CD4-positive, alpha-beta T cell treated with Interleukin-4 for 4 hours (primary cell): Measurements from ENCODE around the gene NSD1.
A peak's percentile ranks its signal among the peaks of the same experiment; 100 is the strongest.
"Not testable (repeated sequence)": the region's sequence is repeated elsewhere in the genome, so short reads cannot be mapped to it uniquely, and the experiment has no call there.

Experiments
- DNase-seq: peaks from one replicate; pipeline ENCODE4 v3.0.0-alpha.2; 2020

Gene NSD1

DNA sequence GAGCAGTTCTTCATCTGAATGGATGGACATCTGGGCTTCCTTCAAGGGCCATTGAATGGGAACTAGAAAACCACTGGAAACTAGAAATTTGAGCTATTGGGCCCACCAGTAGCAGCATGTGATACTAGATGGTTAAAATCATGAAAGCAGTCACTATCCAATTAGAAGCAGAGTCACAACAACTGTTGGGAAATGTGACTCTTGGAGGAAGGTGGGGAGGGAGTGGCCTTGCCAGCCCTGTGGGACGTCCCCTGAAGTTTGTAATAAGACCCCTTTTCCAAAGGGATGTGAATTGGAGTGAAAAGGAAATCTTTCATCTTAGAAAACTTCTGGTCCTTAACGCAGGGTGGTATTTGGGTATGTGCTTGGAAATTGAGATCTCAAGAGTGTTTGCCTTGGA lies 164.3 kb downstream of the NSD1 start:
- no peak for DNase-seq

DNA sequence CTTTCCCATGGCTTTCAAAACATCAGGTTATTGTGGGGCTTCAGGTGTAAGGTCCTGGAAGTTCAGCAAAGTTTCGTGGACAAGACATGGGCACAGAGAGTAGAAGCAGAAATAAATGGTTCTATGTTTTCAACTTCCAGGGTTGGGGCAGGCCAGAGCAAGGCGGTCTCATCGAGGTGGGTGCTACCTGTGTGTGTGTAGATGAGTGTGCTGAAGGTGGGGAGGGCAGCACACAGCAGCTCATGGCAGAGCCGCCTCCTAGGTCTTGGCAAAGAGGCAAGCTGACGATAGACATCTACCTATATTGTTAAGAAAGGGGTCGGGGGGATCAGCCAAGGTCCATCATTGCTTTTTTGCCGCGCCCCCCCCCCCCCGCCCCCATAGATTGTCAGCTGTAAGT lies 166.1 kb downstream of the NSD1 start:
- no peak for DNase-seq

DNA sequence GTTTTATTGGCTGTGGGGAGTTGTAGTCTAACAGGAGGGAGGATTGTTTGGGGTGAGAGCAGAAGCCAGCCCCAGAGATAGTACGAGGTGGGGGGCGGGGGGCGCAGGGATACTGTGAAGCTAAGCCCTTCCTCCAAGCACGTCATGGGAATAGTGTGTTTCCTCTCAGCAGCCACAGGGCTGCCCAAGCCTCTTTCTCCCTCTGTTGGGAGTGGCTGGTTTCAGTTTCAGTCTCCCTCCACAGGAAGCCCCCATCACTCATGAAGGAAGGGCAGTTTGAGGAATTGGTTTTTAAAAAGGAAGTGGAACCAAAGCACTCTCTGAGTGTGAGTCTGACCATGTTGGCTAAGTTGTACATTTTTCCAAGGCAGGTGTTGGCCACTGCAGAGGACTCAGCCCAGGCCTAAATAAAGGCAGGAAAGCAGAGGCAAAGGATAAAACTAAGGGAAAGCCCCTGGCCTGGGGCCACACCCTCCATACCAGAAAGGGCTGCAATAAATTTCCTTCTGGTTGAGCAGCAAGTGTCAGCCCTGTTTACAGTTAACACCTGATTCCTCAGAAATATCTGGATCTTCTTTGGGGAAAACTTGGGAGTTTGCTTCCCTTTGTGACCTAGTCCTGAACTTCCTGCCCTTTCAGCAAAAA lies 166.8 kb downstream of the NSD1 start:
- DNase-seq = peak; percentile 71

DNA sequence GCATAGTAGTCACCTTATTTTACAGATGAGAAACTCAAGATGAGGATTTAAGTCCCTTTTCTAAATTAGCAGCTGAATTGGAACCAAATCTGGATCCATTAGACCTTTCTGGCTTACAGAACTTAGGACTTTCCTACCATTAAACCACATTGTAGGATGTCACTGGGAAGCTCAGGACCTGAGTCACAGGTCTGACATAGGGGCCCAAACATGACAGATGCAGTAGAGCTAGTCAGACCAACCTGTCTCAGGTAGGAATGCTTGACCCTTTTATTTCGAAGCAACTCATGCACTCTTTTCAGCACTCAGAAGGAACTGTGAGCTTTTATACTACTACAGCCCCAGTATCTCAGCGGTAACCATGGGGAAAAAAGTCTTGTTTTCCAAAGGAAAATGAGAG lies 167.4 kb downstream of the NSD1 start:
- no peak for DNase-seq

DNA sequence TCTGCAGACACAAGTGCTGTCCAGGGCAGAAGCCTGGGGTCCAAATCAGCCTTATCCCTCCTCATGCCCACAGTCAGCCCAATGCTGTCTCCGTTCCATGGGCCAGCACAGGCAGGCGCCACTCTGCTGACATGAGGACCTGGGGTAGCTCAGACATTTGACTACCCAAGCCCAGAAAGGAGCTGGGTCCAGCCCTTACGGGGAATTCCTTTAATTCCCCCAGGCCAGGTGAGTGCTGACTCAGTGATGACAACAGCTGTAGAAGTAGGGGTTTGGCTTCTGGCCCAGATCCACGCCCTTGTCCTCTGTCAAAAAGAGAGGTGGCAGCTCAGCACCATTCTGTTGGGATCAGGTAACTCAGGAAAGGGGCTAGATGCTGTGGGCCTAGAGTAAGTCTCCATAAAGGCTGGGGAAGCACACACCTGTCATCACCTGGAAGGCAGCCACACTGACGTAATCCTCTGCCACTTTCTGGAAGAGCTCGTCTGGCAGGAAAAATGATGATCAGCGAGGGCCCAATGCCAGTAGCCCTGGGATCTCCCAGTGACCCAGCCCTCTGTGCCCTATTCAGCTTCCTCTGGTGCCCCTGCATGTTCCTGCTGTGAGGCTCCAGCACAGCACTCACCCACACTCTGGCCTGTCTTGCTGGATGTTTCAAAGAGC lies 168.1 kb downstream of the NSD1 start:
- DNase-seq = peak; percentile 41

DNA sequence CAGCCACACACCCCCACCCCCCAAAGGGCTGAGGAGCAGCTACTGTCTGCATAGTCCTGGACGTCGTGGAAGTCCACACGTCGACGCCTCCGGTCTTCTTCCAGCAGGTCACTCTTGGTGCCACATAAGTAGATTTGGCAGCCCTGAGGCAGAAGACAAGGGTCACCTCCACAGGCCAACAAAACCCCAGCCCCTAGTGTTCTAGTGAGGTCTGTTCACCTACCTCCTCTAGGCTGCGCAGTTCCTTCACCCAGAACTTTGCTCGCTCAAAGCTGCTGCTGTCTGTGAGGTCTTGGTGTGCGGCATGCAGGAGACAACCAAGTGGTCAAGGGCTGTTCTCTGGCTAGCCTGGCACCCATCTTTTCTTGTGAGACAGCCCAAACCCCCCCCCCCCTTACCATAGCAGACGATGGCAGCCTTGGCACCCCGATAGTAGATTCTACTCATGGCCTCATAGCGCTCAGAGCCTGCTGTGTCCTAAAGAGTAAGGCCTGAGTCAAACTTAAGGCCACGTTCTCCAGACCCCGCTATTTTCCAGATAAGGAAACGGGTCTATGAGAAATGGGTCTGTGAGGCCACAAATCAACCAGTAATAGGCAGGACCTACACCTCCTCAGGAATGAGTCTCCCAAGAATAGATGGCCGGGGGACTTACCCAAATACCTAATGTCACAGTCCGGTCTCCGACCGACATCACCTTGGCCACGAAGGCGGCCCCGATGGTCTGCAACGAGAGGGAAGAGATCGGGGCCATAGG lies 169.0 kb downstream of the NSD1 start:
- DNase-seq = no peak

DNA sequence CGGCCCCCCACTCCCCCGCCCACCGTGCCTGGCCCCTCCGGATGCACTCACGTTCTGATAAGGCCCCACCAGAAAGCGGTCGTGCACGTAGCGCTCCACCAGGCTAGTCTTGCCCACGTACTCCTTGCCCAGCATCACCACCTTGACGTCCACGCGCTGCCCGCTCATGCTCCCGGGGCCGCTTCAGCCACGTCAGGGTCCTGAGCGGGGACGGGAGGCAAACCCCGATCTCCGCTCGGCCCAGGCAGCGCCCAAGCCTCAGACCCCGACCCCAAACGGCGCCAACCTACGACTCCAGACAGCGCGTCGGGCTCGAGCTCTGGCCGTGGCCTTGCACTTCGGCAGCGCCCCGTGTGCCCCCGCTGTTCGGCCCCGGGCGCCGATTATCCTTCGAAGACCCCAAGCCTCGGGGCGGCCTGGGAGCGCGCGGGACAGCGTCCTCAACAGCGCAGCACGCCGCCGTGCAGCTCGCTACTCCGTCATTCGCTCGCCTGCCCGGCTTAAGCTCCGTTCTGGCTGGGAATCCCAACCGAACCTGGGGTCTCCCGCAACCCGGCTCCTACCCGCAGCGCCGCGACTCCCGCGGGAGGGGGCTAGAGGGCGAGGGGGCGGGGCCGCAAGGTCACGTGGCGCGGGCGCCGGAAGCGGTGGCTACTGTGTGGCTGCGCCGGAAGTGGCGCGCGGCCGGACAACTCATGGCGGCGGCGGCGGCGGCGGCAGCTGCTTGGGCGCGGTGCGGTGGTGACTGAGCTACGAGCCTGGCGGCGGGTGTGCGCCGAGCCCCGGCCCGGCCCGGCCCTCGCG lies 169.8 kb downstream of the NSD1 start, which contains the start of the genes PRELID1 and RAB24:
TSS of gene PRELID1 (plus strand) at position 679 of the 804 bp plus-strand sequence. CDS start 187 bp downstream, outside the sequence.
TSS of gene RAB24 (minus strand) at position 599 of the 804 bp plus-strand sequence. CDS start at position 168, 431 bp downstream.
- peak; percentile 81 for DNase-seq

DNA sequence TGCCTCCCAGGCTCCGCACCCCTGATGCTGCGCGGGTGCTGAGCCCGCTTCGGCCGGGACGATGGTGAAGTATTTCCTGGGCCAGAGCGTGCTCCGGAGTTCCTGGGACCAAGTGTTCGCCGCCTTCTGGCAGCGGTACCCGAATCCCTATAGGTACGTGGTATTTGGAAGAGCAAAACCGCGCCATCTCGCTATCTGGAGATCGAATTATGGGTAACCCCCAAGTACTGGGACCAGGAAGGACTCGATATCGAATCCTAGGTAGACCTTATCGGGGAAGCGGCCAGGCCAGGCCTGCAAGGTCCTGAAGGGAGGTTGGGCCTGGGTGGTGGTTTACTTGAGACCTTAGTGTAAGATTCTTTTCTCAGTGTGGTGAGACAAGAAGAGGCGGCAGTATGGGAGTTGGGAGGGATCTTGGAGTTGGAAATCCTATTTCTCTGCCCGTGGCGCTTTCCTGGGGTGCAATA lies 170.4 kb downstream of the NSD1 start:
- DNase-seq = no peak

DNA sequence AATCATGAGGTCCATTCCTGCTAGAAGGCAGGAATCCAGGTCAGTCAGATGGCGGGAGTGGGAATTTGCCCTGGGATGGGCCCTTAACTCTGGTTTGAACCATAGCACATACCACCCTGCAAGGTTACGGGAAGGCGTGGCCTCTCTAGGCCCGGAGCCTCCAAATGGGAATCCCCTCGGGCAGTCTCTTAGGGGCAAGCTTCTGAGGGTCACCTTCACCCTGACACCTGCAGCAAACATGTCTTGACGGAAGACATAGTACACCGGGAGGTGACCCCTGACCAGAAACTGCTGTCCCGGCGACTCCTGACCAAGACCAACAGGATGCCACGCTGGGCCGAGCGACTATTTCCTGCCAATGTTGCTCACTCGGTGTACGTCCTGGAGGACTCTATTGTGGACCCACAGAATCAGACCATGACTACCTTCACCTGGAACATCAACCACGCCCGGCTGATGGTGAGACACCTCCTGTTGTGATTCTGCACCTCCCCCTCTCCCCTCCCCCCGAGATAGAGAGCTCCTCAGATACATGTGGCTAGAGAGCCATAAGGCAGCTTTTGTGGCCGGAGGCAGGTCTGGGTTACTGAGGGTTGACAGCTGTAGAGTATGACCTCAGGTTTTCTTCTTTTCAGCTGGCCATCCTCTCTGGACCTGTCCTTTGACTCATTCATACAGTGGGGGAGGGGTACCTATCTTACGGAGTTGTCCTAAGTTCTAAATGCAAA lies 171.0 kb downstream of the NSD1 start:
- peak; percentile 36 for DNase-seq

DNA sequence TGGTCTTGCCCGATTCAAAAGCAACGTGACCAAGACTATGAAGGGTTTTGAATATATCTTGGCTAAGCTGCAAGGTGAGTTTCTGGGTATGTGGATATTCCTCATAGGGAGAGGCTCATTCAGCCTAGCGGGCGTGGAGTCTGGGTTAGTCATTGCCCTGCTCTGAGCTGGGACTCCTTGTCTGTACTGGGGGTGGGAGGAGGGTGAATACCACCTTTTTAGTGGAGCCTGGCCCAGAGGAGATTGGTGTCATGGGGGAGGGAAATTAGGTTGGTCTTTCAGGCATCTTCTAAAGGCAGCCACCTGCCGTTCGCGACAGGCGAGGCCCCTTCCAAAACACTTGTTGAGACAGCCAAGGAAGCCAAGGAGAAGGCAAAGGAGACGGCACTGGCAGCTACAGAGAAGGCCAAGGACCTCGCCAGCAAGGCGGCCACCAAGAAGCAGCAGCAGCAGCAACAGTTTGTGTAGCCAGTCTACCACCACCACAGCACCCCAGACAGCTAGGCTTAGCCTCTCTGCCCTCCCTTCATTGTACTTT lies 172.6 kb downstream of the NSD1 start:
- not testable (repeated sequence) for DNase-seq

DNA sequence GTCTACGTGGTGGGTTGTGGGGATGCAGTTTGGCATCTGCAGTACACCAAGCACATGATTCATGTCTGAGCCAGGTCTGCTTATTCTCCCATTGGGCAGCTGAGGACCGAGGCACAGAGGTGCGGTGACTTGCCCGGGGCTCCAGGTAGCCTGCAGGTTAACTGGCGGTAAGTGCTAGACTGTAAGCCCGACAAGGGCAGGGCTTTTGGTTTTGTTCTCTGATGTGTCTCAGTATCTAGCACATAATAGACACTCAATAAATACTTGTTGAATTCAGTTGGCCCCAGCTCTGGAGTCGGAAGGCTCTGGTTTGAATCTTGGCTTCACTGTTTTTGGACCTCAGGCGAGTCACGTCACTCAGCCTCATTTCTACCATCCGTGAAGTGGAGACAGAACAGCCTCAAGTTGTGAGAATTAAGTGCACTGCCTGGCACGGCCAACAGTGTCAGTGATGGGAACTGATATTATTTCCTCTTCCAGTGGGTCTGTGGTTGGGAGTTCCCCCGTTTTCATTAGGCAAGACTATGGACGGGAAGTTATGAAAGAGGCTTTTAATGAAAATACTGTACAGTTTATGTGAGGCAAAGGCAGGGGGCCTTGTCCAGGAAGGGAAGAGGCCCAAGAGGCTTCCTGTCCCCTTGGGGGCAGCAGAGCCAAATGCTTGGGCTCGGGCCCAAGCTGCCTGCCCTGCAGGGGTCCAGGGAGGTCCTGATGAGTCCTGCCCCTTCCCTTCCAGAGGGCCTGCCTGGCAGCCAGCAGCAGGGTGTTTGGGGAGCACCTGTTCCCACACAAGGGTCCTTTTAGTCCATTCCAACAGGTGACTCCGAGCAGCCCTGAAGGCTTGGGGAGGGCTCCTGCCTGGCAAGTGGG lies 173.3 kb downstream of the NSD1 start:
- DNase-seq = peak; percentile 44

DNA sequence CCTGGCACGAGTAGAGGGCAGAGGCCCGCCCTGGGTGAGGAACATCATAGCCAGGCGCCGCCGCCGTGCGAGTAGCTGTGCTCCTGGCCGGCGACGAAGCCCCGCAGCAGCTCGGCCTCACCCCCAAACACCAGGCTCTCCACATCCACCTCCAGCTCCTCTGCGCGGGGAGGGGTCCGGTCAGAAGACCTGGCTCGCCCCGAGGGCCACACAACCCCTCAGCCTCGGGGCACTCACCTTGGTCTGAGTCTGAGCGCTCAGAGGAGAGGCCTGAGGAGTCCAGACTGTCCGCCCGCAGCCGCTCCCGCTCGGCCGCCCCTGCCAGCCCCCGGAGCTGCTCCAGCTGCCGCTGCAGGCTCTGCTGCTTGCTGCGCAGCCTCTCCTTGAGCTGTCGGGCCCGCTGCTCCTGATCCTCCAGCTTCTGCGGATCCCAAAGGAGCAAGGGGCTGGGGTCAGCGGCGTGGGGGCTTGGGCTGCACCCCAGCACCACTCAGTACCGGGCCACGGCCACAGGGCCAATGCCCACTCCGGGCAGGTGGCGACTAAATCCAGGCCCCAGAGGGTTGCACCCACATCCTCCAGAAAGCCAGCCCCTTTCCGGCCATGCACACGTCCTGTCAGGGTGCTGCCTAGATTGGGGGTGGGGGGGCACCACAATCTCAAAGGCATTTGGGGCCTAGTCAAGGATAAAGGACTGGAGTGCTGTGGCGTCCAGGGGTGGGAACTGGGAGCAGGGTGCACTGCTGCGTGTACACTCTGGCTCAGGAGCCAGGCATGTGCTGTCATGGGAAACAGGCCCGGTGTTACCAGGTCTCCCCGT lies 174.2 kb downstream of the NSD1 start:
- DNase-seq = no peak

DNA sequence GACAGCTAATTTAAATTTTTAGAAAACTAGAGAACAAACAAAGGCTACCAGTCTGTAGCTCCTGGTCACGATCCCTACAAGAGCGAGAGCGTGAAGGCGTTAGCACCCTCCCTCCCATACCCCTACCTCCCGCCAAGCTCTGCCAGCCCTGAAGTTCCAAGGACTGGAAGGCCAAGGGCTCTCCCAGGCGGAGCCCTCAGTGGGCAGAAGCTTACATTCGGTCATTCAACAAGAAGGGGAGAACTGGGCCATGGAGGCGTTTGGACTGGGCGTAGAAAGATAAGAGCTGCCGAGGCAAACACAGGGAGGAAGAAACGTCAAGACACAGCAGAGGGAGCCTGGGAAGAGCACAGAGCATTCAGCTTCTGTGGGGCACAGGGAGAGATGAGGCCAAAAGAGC lies 175.2 kb downstream of the NSD1 start:
- DNase-seq = no peak

DNA sequence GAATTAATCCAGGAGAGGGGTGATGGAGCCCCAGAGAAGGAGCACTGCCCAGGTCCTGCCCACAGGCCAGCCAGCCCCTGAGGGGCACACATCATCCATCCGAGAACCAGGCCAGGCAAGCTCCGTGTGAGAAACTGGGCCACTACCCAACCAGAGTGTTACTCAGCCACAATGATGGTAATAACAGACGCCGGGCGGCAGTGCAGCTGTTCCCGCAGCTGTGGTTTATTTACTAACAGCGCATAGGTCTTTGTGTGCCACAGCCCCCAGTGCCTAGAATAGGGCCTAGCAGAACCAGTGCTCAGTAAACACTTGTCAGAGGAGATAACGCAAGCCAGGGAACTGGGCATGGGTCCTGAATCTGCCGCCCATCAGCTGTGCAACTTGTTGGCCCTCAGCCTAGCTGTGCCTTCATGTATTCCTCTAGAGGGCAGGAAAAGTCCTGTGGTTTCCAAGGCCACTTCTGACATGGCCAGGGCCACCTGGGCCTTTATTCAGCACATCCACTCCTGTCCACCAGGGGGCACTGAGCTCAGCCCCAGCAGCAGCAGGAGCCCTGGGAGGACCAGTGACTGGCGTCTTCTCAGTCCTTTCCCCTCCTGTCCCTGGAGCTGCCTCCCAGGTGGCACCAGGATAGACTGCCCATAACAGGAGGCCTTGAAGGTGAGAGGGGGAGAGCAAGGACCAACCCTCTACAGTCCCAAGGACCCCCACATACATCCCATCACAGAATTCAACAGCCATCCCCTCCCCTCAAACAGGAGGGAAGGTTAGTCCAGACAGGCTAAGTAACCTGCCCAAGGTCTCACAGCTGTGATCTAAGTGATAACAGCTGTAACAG lies 176.0 kb downstream of the NSD1 start:
- peak; percentile 66 for DNase-seq

DNA sequence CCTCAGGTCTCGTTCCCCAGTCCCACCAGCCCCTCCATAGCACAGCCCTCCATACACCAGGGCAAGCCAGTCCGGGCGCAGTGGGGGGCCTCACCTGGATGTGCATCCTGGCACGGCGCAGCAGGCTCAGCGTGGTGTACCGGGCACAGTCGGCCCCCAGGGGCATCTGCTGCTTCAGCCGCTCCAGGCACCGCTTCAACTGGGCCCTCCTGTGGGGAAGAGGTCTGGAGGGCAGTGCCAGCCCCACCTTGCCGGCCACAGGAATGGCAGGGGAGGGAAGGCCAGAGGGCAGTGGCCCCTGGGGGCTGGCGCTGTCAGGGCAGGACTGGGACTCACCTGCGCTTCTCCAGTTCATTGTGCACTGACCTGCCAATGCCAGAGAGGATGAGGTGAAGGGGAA lies 176.8 kb downstream of the NSD1 start:
- DNase-seq = no peak

DNA sequence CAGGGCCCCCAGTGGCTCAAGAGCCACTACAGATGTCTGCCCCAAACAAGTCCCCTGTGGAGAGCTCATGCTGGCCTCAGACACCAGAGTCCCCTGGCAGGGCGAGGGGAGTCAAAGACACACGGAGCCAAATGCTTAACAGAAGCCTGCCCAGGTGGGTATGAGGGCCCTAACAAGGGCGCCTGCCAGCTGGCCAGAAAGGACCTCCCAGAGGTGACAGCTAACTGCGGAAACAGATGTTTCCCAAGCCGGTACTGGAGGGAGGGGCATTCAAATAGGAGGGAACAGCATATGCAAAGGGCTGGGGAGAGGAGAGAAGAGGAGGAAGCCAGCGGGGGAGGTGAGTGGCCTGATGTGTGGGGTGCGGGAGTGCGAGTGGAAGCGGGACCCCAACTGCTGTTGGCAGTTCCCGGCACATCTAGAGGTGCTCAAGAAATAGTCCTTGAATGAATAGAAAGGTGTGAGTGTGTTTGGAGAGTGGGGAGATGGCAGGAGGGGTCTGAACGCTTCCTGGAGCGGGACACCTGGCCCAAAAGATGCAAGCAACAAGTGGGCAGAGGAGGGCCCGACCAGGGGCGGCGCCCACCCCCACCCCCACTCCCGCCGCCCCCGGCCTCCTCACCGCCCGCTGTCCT lies 177.3 kb downstream of the NSD1 start:
- peak; percentile 38 for DNase-seq

DNA sequence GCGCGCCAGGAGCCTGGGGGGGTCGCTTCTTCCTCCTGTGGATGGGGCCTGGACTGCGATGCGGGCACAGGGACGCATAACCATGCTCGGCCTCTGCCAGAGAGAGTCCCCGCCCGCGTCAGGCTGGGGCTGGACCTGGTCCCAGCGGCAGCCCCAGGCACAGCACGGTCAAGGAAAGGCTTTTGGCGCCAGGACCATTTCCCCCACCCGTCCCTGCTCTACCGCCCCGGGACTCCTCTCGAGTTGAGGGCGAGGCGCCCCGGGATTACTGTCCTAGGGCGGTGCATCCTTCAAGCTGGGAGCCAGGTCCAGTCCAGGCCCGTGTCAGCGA lies 177.8 kb downstream of the NSD1 start:
- no peak for DNase-seq
